ENCODE results near the gene MMP24. TPM values are rescaled to one million over a fixed set of nuclear protein-coding genes. Genes with fewer than 3 reads are reported as not detected.

The MMP24 gene
- total and polyA plus RNA-seq, 2 of the 13 experiments (the other 11 are each of a cell fraction or from before 2014, with no cell fraction given): 0.29 to 0.35 TPM

GRCh38 chr20:35269055-35269781 is 42.7 kb downstream of the MMP24 start (continued):
- TF ChIP-seq IRF9 (CRISPR knock-in tag; IDR thresholded peaks at IDR 0.05; ENCODE audit: borderline replicate concordance): peak; percentile 22; the same call in 1 of the 2 replicates
- no peak for TF ChIP-seq ZNF12 (CRISPR knock-in tag; IDR thresholded peaks at IDR 0.05)
- TF ChIP-seq GMEB1 (CRISPR knock-in tag; IDR thresholded peaks at IDR 0.05; ENCODE audit: borderline replicate concordance): peak; percentile 36; the same call in 1 of the 2 replicates
- TF ChIP-seq KLF12 (CRISPR knock-in tag; IDR thresholded peaks at IDR 0.05; ENCODE audit: borderline replicate concordance): no peak
- no peak for TF ChIP-seq MED13 (CRISPR knock-in tag; IDR thresholded peaks at IDR 0.05)
- TF ChIP-seq, protein P1, sequence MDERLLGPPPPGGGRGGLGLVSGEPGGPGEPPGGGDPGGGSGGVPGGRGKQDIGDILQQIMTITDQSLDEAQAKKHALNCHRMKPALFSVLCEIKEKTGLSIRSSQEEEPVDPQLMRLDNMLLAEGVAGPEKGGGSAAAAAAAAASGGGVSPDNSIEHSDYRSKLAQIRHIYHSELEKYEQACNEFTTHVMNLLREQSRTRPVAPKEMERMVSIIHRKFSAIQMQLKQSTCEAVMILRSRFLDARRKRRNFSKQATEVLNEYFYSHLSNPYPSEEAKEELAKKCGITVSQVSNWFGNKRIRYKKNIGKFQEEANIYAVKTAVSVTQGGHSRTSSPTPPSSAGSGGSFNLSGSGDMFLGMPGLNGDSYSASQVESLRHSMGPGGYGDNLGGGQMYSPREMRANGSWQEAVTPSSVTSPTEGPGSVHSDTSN (CRISPR knock-in tag; IDR thresholded peaks at IDR 0.05): no peak
- no peak for TF ChIP-seq CENPX (CRISPR knock-in tag; IDR thresholded peaks at IDR 0.05)
- no peak for TF ChIP-seq ZNF781 (CRISPR knock-in tag; IDR thresholded peaks at IDR 0.05; ENCODE audit: borderline replicate concordance, not compliant biosample characterization)
- peak; percentile 77 for TF ChIP-seq ZEB1 (IDR thresholded peaks at IDR 0.05; ENCODE audit: insufficient replicate concordance, low read depth)
- peak; percentile 40; the same call in 1 of the 2 replicates for TF ChIP-seq ARHGAP35 (CRISPR knock-in tag; IDR thresholded peaks at IDR 0.05; ENCODE audit: borderline replicate concordance)
- no peak for TF ChIP-seq ZNF468 (CRISPR knock-in tag; IDR thresholded peaks at IDR 0.05)
- no peak for TF ChIP-seq THYN1 (CRISPR knock-in tag; IDR thresholded peaks at IDR 0.05; ENCODE audit: borderline replicate concordance, low read depth)
- no peak for TF ChIP-seq SIN3A (IDR thresholded peaks at IDR 0.05; ENCODE audit: borderline replicate concordance, low read depth, low read length)
- no peak; the same call in 1 of the 2 replicates for TF ChIP-seq ATF2 (CRISPR knock-in tag; IDR thresholded peaks at IDR 0.05)
- TF ChIP-seq TMF1 (CRISPR knock-in tag; IDR thresholded peaks at IDR 0.05; ENCODE audit: low read depth): no peak
- TF ChIP-seq SMARCC2 (IDR thresholded peaks at IDR 0.05): no peak
- no peak for TF ChIP-seq STAT6 (CRISPR knock-in tag; IDR thresholded peaks at IDR 0.05; ENCODE audit: borderline replicate concordance)
- TF ChIP-seq PBX3 (CRISPR knock-in tag; IDR thresholded peaks at IDR 0.05; ENCODE audit: borderline replicate concordance): no peak
- no peak for TF ChIP-seq BRD4 (CRISPR knock-in tag; IDR thresholded peaks at IDR 0.05)

All from HepG2 (cell line).